ENCODE results near the gene PDZD4.

DNA sequence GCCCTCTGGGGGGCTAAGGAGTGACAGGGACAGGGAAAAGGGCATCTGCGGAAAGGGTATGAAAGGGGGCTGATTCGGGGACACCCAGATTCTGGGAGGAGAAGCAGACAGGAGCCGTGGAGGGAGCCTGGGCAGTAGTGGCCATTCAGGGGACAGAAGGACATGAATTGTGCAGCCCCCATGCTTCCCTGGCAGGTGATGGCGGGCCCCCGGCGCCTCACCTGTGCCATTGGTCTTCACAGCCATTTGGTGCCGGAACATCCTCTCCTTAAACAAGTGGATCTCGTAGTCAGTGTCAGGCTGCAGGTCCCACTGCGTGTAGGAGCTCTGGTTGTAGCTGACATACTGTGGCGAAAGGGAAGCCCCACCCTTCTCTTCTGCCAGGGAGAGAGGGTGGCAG is 33.8 kb upstream of the PDZD4 start:
- TF ChIP-seq, protein P1, sequence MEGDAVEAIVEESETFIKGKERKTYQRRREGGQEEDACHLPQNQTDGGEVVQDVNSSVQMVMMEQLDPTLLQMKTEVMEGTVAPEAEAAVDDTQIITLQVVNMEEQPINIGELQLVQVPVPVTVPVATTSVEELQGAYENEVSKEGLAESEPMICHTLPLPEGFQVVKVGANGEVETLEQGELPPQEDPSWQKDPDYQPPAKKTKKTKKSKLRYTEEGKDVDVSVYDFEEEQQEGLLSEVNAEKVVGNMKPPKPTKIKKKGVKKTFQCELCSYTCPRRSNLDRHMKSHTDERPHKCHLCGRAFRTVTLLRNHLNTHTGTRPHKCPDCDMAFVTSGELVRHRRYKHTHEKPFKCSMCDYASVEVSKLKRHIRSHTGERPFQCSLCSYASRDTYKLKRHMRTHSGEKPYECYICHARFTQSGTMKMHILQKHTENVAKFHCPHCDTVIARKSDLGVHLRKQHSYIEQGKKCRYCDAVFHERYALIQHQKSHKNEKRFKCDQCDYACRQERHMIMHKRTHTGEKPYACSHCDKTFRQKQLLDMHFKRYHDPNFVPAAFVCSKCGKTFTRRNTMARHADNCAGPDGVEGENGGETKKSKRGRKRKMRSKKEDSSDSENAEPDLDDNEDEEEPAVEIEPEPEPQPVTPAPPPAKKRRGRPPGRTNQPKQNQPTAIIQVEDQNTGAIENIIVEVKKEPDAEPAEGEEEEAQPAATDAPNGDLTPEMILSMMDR (conservative IDR thresholded peaks at IDR 0.05; ENCODE audit: low read length): no peak
- TF ChIP-seq EZH2phosphoT487 (IDR thresholded peaks at IDR 0.05; ENCODE audit: borderline replicate concordance, low read depth, low read length): no peak

Data from OCI-LY7 (cell line).